Measurements from ENCODE around the gene PIGQ. TPM values are rescaled to one million over a fixed set of nuclear protein-coding genes. Genes with fewer than 3 reads are reported as not detected.
A peak's percentile ranks its signal among the peaks of the same experiment; 100 is the strongest.

Gene PIGQ
- total and polyA plus RNA-seq, 2 of the 13 experiments (the other 11 are each of a cell fraction or from before 2014, with no cell fraction given), result 7.7 to 19.7 TPM

GRCh38 chr16:588889-589657, 19.3 kb downstream of the PIGQ start (continued):
- TF ChIP-seq REST (IDR thresholded peaks at IDR 0.05; ENCODE audit: borderline replicate concordance in 1 of 2, low read depth in 1 of 2, low read length in 2 of 2), result no peak
- TF ChIP-seq ZNF317 (CRISPR knock-in tag; IDR thresholded peaks at IDR 0.05), result 0 out of 2 replicates have a peak, but pooled peaks have one; percentile 36
- 0 out of 2 replicates have a peak, but pooled peaks have one; percentile 20 for TF ChIP-seq ZNF350 (CRISPR knock-in tag; IDR thresholded peaks at IDR 0.05; ENCODE audit: borderline replicate concordance, low read depth)
- TF ChIP-seq, protein P1, sequence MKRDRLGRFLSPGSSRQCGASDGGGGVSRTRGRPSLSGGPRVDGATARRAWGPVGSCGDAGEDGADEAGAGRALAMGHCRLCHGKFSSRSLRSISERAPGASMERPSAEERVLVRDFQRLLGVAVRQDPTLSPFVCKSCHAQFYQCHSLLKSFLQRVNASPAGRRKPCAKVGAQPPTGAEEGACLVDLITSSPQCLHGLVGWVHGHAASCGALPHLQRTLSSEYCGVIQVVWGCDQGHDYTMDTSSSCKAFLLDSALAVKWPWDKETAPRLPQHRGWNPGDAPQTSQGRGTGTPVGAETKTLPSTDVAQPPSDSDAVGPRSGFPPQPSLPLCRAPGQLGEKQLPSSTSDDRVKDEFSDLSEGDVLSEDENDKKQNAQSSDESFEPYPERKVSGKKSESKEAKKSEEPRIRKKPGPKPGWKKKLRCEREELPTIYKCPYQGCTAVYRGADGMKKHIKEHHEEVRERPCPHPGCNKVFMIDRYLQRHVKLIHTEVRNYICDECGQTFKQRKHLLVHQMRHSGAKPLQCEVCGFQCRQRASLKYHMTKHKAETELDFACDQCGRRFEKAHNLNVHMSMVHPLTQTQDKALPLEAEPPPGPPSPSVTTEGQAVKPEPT (CRISPR knock-in tag; IDR thresholded peaks at IDR 0.05; ENCODE audit: low read depth), result no peak; the same call in none of the 2 replicates
- TF ChIP-seq, protein P2, sequence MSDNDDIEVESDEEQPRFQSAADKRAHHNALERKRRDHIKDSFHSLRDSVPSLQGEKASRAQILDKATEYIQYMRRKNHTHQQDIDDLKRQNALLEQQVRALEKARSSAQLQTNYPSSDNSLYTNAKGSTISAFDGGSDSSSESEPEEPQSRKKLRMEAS (IDR thresholded peaks at IDR 0.05), result 0 out of 2 replicates have a peak, but pooled peaks have one; percentile 39
- TF ChIP-seq TFDP1 (CRISPR knock-in tag; IDR thresholded peaks at IDR 0.05; ENCODE audit: borderline replicate concordance), result peak; percentile 34; the same call in 1 of the 2 replicates
- peak; percentile 64 for TF ChIP-seq ZFX (CRISPR knock-in tag; IDR thresholded peaks at IDR 0.05; ENCODE audit: low read depth)
- TF ChIP-seq ATF4 (CRISPR knock-in tag; IDR thresholded peaks at IDR 0.05), result no peak
- TF ChIP-seq ZXDC (CRISPR knock-in tag; IDR thresholded peaks at IDR 0.05), result no peak
- TF ChIP-seq ZNF83 (CRISPR knock-in tag; IDR thresholded peaks at IDR 0.05; ENCODE audit: borderline replicate concordance), result no peak
- TF ChIP-seq, protein P3, sequence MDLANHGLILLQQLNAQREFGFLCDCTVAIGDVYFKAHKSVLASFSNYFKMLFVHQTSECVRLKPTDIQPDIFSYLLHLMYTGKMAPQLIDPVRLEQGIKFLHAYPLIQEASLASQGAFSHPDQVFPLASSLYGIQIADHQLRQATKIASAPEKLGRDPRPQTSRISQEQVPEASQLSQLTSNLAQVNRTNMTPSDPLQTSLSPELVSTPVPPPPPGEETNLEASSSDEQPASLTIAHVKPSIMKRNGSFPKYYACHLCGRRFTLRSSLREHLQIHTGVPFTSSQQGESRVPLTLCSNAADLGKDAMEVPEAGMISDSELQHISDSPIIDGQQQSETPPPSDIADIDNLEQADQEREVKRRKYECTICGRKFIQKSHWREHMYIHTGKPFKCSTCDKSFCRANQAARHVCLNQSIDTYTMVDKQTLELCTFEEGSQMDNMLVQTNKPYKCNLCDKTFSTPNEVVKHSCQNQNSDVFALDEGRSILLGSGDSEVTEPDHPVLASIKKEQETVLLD (CRISPR knock-in tag; IDR thresholded peaks at IDR 0.05; ENCODE audit: low read depth), result peak; percentile 55; the same call in 1 of the 2 replicates
- TF ChIP-seq, protein P4, sequence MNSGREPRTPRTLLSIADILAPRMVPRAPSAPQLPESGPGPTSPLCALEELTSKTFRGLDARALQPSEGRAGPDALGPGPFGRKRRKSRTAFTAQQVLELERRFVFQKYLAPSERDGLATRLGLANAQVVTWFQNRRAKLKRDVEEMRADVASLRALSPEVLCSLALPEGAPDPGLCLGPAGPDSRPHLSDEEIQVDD (CRISPR knock-in tag; IDR thresholded peaks at IDR 0.05; ENCODE audit: borderline replicate concordance), result no peak; the same call in 1 of the 2 replicates
- TF ChIP-seq ZNF747 (CRISPR knock-in tag; IDR thresholded peaks at IDR 0.05; ENCODE audit: borderline replicate concordance), result no peak

All from HepG2 (cell line).